Measurements from ENCODE around the gene ATE1.

The ATE1 gene

GRCh38 chr10:121694966-121695643, 232.7 kb downstream of the ATE1 start:
- TF ChIP-seq ARNTL (CRISPR knock-in tag; IDR thresholded peaks at IDR 0.05; ENCODE audit: borderline replicate concordance, low read depth) (no peak), TCF4 (CRISPR knock-in tag; IDR thresholded peaks at IDR 0.05; ENCODE audit: borderline replicate concordance) (peak; percentile 38; the same call in 1 of the 2 replicates), ESRRG (CRISPR knock-in tag; IDR thresholded peaks at IDR 0.05) (no peak), ZFP30 (CRISPR knock-in tag; IDR thresholded peaks at IDR 0.05) (no peak), CSDC2 (CRISPR knock-in tag; IDR thresholded peaks at IDR 0.05) (no peak), TSHZ2 (CRISPR knock-in tag; IDR thresholded peaks at IDR 0.05) (peak; percentile 79; the same call in 1 of the 2 replicates), ZNF70 (CRISPR knock-in tag; IDR thresholded peaks at IDR 0.05) (no peak), ZC3H10 (CRISPR knock-in tag; IDR thresholded peaks at IDR 0.05) (no peak), CREB5 (CRISPR knock-in tag; IDR thresholded peaks at IDR 0.05; ENCODE audit: low read depth) (no peak), POU6F1 (CRISPR knock-in tag; IDR thresholded peaks at IDR 0.05; ENCODE audit: borderline replicate concordance, low read depth) (no peak), PPARA (CRISPR knock-in tag; IDR thresholded peaks at IDR 0.05; ENCODE audit: borderline replicate concordance) (no peak), PATZ1 (CRISPR knock-in tag; IDR thresholded peaks at IDR 0.05; ENCODE audit: borderline replicate concordance) (no peak), TOX (CRISPR knock-in tag; IDR thresholded peaks at IDR 0.05; ENCODE audit: borderline replicate concordance) (no peak)
- no peak for ATAC-seq

- ATAC-seq: no peak
- TF ChIP-seq ZFP30 (CRISPR knock-in tag; IDR thresholded peaks at IDR 0.05) (no peak), RARB (CRISPR knock-in tag; IDR thresholded peaks at IDR 0.05) (no peak)
Measured at GRCh38 chr10:121694327-121694965, 233.4 kb downstream of the ATE1 start.

GRCh38 chr10:121692626-121693025, 235.2 kb downstream of the ATE1 start:
- ATAC-seq: no peak

More at GRCh38 chr10:121692626-121693025, 235.2 kb downstream of the ATE1 start:
- no peak for TF ChIP-seq CREB5 (CRISPR knock-in tag; IDR thresholded peaks at IDR 0.05; ENCODE audit: low read depth)
- no peak for TF ChIP-seq GLIS3 (CRISPR knock-in tag; IDR thresholded peaks at IDR 0.05)
- no peak for TF ChIP-seq SNAI2 (CRISPR knock-in tag; IDR thresholded peaks at IDR 0.05)
- TF ChIP-seq TOX (CRISPR knock-in tag; IDR thresholded peaks at IDR 0.05; ENCODE audit: borderline replicate concordance): no peak
- TF ChIP-seq CSDC2 (CRISPR knock-in tag; IDR thresholded peaks at IDR 0.05): no peak
- TF ChIP-seq ISL1 (CRISPR knock-in tag; IDR thresholded peaks at IDR 0.05): no peak
- TF ChIP-seq ZNF565 (CRISPR knock-in tag; conservative IDR thresholded peaks at IDR 0.05; ENCODE audit: low read depth): no peak
- no peak for TF ChIP-seq OSR1 (CRISPR knock-in tag; IDR thresholded peaks at IDR 0.05)
- no peak for TF ChIP-seq ESRRG (CRISPR knock-in tag; IDR thresholded peaks at IDR 0.05)
- no peak for TF ChIP-seq ZFP30 (CRISPR knock-in tag; IDR thresholded peaks at IDR 0.05)
- no peak for TF ChIP-seq PPARA (CRISPR knock-in tag; IDR thresholded peaks at IDR 0.05; ENCODE audit: borderline replicate concordance)
- no peak for TF ChIP-seq ZNF70 (CRISPR knock-in tag; IDR thresholded peaks at IDR 0.05)

Data from SK-N-SH treated with all-trans-retinoic acid at 6 μM for 48 hours (cell line).